ENCODE results near the gene SPATA19. TPM values are rescaled to one million over a fixed set of nuclear protein-coding genes. Genes with fewer than 3 reads are reported as not detected.

The SPATA19 gene
- polyA plus RNA-seq, 1 experiment: not detected

DNA sequence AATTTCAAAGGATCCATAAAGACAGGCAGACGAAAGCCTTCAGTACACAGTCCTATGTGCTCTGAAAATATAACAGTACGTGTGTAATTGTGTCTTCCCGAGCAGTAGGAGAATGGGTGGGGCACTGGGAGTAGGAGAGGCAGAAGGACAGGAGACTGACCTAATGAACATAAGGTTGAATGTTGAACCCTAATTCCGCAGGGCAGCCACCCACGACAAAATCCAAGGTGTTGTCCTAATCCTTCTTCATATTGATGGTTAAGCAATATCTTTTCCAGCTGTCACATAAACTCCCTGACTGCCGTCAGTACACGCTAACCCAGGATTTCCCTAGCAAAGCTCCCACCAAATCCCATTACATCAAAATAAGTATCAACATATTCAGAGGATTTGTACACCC is 34.5 kb downstream of the SPATA19 start:
- Histone ChIP-seq H3K36me3 (ENCODE audit: control insufficient read depth, insufficient read depth, low read length) (no peaks in the 10 kb centered on the region), H3K27me3 (ENCODE audit: control insufficient read depth, insufficient read depth, low read length) (no peaks in the 10 kb centered on the region), H3K4me3 (ENCODE audit: low read depth, low read length) (no peak overlapping the region)
- ChIA-PET POLR2A (no interaction called here), CTCF (no interaction called here)
- no peak for DNase-seq (ENCODE audit: low read depth)
- TF ChIP-seq, protein P1, sequence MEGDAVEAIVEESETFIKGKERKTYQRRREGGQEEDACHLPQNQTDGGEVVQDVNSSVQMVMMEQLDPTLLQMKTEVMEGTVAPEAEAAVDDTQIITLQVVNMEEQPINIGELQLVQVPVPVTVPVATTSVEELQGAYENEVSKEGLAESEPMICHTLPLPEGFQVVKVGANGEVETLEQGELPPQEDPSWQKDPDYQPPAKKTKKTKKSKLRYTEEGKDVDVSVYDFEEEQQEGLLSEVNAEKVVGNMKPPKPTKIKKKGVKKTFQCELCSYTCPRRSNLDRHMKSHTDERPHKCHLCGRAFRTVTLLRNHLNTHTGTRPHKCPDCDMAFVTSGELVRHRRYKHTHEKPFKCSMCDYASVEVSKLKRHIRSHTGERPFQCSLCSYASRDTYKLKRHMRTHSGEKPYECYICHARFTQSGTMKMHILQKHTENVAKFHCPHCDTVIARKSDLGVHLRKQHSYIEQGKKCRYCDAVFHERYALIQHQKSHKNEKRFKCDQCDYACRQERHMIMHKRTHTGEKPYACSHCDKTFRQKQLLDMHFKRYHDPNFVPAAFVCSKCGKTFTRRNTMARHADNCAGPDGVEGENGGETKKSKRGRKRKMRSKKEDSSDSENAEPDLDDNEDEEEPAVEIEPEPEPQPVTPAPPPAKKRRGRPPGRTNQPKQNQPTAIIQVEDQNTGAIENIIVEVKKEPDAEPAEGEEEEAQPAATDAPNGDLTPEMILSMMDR (IDR thresholded peaks at IDR 0.05; ENCODE audit: insufficient read depth, low read depth, low read length): no peak

DNA sequence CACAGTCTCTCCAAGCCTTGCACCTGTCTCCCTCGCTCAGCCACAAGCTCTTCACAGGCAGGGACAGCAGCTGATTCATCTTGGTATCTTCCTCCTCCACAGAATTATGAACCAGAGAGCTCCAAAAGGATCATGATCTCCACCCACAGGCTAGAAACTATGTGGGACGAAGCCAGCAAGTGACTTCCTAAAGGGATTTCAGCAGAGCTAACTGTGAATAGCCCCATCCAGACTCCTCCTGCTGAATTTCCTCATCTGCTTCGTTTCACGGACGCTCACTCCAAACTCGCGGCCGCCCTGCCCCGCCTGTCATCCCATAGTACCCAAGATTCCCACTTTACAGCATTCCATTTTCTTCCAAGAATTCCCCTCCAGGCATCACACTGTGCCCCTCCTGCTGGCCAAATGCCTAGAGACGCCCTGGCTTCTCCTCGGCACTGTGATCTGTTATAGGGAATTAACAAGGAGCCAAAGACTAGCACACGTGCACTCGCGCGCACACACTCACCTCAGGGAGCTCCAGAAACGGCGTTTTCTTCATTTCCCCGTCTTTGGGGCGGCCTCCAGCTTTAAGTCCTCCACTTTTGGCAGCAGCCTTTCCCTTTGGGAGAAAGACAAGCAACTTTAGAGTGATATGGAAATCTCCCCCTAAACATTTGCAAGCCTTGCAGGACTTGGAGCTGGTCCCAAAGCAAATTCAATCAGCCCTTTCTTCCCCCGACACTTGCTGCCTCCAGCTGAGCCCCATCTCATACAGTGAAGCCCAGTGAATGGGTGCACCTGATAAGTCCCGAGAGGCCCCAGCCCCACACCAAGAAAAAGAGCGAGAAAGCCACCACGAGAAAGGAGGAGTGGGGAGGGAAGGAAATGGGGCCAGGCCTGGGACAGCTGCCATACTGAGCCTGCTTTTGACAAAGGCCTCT is 35.5 kb downstream of the SPATA19 start:
- H3K36me3 ChIP-seq (ENCODE audit: control insufficient read depth, insufficient read depth, low read length): no peaks in the 10 kb centered on the region
- no peaks in the 10 kb centered on the region for H3K27me3 ChIP-seq (ENCODE audit: control insufficient read depth, insufficient read depth, low read length)
- ChIA-PET CTCF (no interaction called here), POLR2A (no interaction called here)
- no peak overlapping the region for H3K4me3 ChIP-seq (ENCODE audit: low read depth, low read length)
- DNase-seq (ENCODE audit: low read depth): no peak
- TF ChIP-seq, protein P1 (IDR thresholded peaks at IDR 0.05; ENCODE audit: insufficient read depth, low read depth, low read length): no peak

DNA sequence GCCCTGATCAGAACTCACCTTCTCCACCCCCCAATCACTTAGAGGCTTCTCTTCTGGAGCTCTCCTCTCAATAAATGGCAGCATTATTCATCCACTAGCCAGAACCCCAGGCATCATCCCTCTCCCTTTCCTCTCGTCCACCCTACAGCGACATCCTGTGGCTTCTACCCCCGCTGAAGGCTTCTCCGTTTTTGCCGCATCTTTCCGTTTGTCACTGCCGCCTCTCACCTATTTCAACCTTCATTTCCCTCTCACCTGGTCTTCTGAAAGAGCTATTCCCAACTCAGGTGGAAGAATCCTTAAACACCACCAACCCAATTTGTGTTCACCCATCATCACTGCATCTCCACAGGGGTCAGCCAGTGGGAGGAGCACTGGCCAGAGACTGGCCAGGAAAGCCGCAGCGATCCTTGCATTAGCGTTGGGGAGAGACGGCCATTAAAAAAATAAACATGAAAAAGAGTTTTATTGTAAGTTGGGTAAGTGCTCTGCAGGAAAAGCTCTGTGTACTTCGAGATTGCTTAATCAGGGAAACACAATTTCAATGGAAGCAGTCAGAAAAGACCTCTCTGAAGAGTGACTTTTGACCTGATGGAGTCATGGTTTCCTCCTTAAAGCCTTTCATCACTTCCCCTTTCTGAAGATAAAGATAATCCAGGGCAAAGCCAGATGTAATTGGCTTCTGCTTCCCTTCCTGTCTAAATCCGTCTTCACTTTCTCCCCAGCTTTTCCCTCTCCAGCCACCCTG is 36.7 kb downstream of the SPATA19 start:
- TF ChIP-seq, protein P1 (IDR thresholded peaks at IDR 0.05; ENCODE audit: insufficient read depth, low read depth, low read length): no peak
- POLR2A ChIA-PET: no interaction called here
- Histone ChIP-seq H3K36me3 (ENCODE audit: control insufficient read depth, insufficient read depth, low read length) (no peaks in the 10 kb centered on the region), H3K4me3 (ENCODE audit: low read depth, low read length) (no peak overlapping the region), H3K27me3 (ENCODE audit: control insufficient read depth, insufficient read depth, low read length) (no peaks in the 10 kb centered on the region)
- no peak for DNase-seq (ENCODE audit: low read depth)
- CTCF ChIA-PET: no interaction called here

DNA sequence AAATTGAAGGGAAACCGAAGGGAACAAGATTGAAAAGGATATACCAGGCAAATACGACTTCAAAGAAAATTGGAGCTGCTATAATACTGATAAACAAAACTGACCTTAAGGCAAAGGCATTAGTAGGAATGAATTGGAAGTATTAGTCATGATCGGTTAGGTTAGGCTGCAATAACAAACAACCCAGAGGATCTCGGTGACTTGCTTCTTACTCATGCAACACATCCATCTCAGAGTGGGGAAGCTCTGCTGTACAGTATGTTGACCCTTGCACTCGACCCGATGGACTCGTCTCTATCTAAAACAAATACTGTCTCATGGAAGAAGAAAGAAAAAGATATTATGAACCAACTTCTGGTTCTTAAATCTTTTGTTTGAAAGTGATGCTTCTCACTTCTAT is 42.3 kb downstream of the SPATA19 start:
- POLR2A ChIA-PET: no interaction called here
- H3K27me3 ChIP-seq (ENCODE audit: control insufficient read depth, insufficient read depth, low read length): no peaks in the 10 kb centered on the region
- TF ChIP-seq, protein P1 (IDR thresholded peaks at IDR 0.05; ENCODE audit: insufficient read depth, low read depth, low read length): no peak
- CTCF ChIA-PET: no interaction called here
- DNase-seq (ENCODE audit: low read depth): no peak
- H3K4me3 ChIP-seq (ENCODE audit: low read depth, low read length): no peak overlapping the region
- H3K36me3 ChIP-seq (ENCODE audit: control insufficient read depth, insufficient read depth, low read length): no peaks in the 10 kb centered on the region

DNA sequence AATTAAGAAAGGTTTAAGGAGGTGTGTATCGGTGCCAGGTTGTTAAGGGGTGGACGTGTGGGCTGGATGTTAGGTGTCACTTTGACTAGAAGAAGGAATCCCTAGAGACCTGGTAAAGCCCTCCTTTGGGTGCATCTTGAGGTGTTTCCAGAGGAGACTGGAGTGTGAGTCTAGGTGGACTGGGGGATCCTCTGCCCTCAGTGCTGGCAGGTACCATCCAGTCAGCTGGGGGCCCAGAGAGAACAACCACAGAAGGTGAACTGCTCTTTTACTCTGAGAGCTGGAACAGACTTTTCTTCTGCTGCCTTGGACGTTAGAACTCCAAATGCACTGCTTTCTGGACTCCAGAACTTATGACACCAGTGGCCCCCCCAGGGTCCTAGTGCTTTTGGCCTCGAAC is 44.0 kb downstream of the SPATA19 start:
- ChIA-PET CTCF (no interaction called here), POLR2A (no interaction called here)
- H3K4me3 ChIP-seq (ENCODE audit: low read depth, low read length): no peak overlapping the region
- H3K27me3 ChIP-seq (ENCODE audit: control insufficient read depth, insufficient read depth, low read length): no peaks in the 10 kb centered on the region
- no peak for DNase-seq (ENCODE audit: low read depth)
- TF ChIP-seq, protein P1 (IDR thresholded peaks at IDR 0.05; ENCODE audit: insufficient read depth, low read depth, low read length): no peak
- H3K36me3 ChIP-seq (ENCODE audit: control insufficient read depth, insufficient read depth, low read length): no peaks in the 10 kb centered on the region
